Mesodermal cell (in vitro differentiated cells): Measurements from ENCODE around the gene BAG5.
"Not testable (repeated sequence)": the region's sequence is repeated elsewhere in the genome, so short reads cannot be mapped to it uniquely, and the experiment has no call there.

Experiments
- H3K27ac ChIP-seq: 2 replicates; pipeline ENCODE4 v1.7.0; 2013; ENCODE audit warnings: mild to moderate bottlenecking, low read depth, low read length, moderate library complexity; ENCODE audit not compliant: severe bottlenecking
- H3K36me3 ChIP-seq: 2 replicates; pipeline ENCODE4 v1.7.1; 2013; ENCODE audit warnings: mild to moderate bottlenecking, low read length, moderate library complexity; ENCODE audit not compliant: control insufficient read depth, insufficient read depth
- H3K4me1 ChIP-seq: one replicate; pipeline ENCODE4 v1.7.1; 2013; ENCODE audit warnings: mild to moderate bottlenecking, low read length; ENCODE audit not compliant: insufficient read depth, control insufficient read depth, poor library complexity, severe bottlenecking
- H3K4me3 ChIP-seq: 2 replicates; pipeline ENCODE4 v1.7.0; 2013; ENCODE audit warnings: low read length, control low read depth, mild to moderate bottlenecking; ENCODE audit not compliant: insufficient read depth, poor library complexity, severe bottlenecking; ENCODE audit errors: extremely low read depth
- H3K9me3 ChIP-seq: 2 replicates; pipeline ENCODE4 v1.7.1; 2013; ENCODE audit warnings: mild to moderate bottlenecking, low read length, moderate library complexity; ENCODE audit not compliant: control insufficient read depth
- WGBS, 2 experiments: methylation state at CpG; one replicate each; pipeline ENCODE4 v1.1.5; 2013; ENCODE audit warnings: missing lambda C conversion rate in 2 of 2; ENCODE audit not compliant: insufficient coverage in 2 of 2; 5-methylcytosine and 5-hydroxymethylcytosine counted together

BAG5 gene

DNA sequence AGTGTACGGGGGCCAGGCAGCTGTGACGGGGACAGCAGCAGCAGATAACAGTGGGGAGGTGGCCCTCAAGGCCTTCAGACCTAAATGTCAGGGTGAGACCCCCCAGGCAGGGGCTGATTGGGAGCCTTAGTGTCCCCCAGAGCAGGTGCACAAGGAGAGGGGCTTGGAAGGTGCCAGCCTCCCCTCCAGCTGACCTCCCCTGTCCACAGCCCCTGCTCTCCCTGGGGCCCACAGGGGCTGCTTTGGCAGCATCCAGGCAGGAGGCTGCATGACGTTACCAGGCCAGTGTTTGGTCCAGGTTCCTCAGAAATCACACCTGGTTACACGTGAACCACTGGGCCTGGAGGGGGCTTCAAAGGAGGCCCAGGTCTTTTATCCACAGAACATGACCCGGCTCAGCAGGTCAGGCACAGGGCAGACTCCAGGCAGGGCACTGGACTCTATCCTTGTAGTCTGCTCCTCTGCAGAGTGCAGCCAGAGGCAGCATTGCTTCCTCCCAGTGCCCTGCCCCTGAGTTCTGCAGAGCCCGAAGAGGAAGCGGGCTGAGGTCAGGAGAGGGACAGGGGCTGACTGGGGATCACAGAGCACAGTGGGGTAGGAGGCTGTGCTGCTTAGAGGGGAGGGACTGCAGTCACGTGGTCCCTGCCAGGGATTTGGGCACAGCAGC lies 36.1 kb downstream of the BAG5 start:
- peaks cover 6% of the 10 kb centered on the region for H3K36me3 ChIP-seq
- WGBS, 2 experiments: 78 to 86% methylated on average over 4 to 7 of the region's 8 CpGs
- H3K27ac ChIP-seq: no peak overlapping the region
- no peaks in the 10 kb centered on the region for H3K9me3 ChIP-seq
- H3K4me3 ChIP-seq: no peak overlapping the region
- H3K4me1 ChIP-seq: peaks cover 19% of the 10 kb centered on the region

GRCh38 chr14:103525430-103526246 lies 36.8 kb downstream of the BAG5 start:
- not testable (repeated sequence) for H3K9me3 ChIP-seq, H3K36me3 ChIP-seq, H3K27ac ChIP-seq, H3K4me3 ChIP-seq
- peaks cover 19% of the 10 kb centered on the region for H3K4me1 ChIP-seq
- 83 to 84% methylated on average over 10 of the region's 17 CpGs for WGBS, 2 experiments

GRCh38 chr14:103524002-103524935 lies 38.2 kb downstream of the BAG5 start:
- H3K4me1 ChIP-seq: peaks cover 28% of the 10 kb centered on the region
- 72 to 75% methylated on average over 10 to 11 of the region's 12 CpGs for WGBS, 2 experiments
- peaks cover 9% of the 10 kb centered on the region for H3K36me3 ChIP-seq
- H3K4me3 ChIP-seq: no peak overlapping the region
- H3K9me3 ChIP-seq: no peaks in the 10 kb centered on the region
- H3K27ac ChIP-seq: no peak overlapping the region

DNA sequence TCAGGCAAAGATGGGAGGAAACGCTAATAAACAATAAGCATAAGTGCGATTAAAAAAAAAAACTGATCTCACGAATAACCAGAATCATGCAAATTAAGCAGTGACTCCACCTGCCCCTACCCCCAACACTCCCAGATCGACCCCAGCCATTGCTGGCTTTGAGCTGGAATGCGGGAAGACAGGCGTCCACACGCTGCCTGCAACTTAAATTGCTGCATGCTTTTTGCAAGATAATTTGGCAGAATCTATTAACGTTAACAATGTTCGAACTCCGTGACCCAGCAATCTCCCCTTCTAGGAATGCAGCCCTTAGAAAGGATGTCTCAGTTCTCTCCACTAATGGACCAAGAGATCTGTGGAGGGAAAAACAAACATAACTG lies 38.9 kb downstream of the BAG5 start:
- H3K27ac ChIP-seq: no peak overlapping the region
- peaks cover 29% of the 10 kb centered on the region for H3K4me1 ChIP-seq
- 33 to 43% methylated on average over 8 of the region's 10 CpGs for WGBS, 2 experiments
- no peaks in the 10 kb centered on the region for H3K9me3 ChIP-seq
- H3K4me3 ChIP-seq: peak overlapping the region; percentile 39
- peaks cover 11% of the 10 kb centered on the region for H3K36me3 ChIP-seq

- no peak within 1 kb of the TSS for H3K27ac ChIP-seq
- H3K4me3 ChIP-seq: peak within 1 kb of the TSS; percentile 58
- peaks cover 22% of the 10 kb centered on the region for H3K4me1 ChIP-seq
- WGBS, 2 experiments: 0% methylated on average over 79 to 93 of the region's 107 CpGs
- H3K9me3 ChIP-seq: no peaks in the 10 kb centered on the region
- peaks cover 11% of the 10 kb centered on the region for H3K36me3 ChIP-seq
Measured at GRCh38 chr14:103522649-103523574, 39.5 kb downstream of the BAG5 start, which contains the start of gene CKB. TSS of gene CKB (minus strand) at chr14:103522830. CDS start at chr14:103522493, 337 bp downstream.

- H3K4me3 ChIP-seq: peak overlapping the region; percentile 58
- no peak overlapping the region for H3K27ac ChIP-seq
- H3K4me1 ChIP-seq: peaks cover 15% of the 10 kb centered on the region
- no peaks in the 10 kb centered on the region for H3K9me3 ChIP-seq
- peaks cover 11% of the 10 kb centered on the region for H3K36me3 ChIP-seq
- WGBS, 2 experiments: 0 to 1% methylated on average over 54 to 68 of the region's 74 CpGs
Measured at GRCh38 chr14:103521951-103522563, 40.4 kb downstream of the BAG5 start.

GRCh38 chr14:103521438-103521950 lies 41.0 kb downstream of the BAG5 start:
- H3K36me3 ChIP-seq: peaks cover 11% of the 10 kb centered on the region
- 1% methylated on average over 51 to 54 of the region's 77 CpGs for WGBS, 2 experiments

GRCh38 chr14:103520657-103521437 lies 41.6 kb downstream of the BAG5 start:
- H3K27ac ChIP-seq: no peak overlapping the region
- WGBS, 2 experiments: 15 to 17% methylated on average over 33 of the region's 66 CpGs
- peak overlapping the region; percentile 58 for H3K4me3 ChIP-seq
- peaks cover 11% of the 10 kb centered on the region for H3K36me3 ChIP-seq
- no peaks in the 10 kb centered on the region for H3K9me3 ChIP-seq
- peaks cover 15% of the 10 kb centered on the region for H3K4me1 ChIP-seq

More at GRCh38 chr14:103521438-103521950, 41.0 kb downstream of the BAG5 start:
- H3K27ac ChIP-seq: no peak overlapping the region
- no peaks in the 10 kb centered on the region for H3K9me3 ChIP-seq
- peak overlapping the region; percentile 58 for H3K4me3 ChIP-seq
- peaks cover 15% of the 10 kb centered on the region for H3K4me1 ChIP-seq

DNA sequence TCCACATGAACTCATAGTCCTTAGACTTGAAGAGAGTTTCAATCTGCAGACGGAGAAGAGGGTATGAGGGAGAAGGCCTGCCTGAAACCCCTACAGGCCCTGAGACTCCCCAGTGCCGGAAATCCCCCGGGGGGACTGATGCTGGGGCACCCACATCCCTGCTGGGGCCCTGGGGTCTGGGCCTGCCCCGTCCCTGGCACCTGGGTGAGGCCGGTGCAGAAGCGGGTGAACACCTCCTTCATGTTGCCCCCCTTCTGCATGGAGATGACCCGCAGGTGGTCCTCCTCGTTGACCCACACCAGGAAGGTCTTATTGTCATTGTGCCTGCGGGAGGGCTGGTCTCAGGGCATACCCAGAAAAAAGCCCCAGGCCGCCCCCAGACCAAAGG lies 42.2 kb downstream of the BAG5 start:
- no peak overlapping the region for H3K4me3 ChIP-seq
- H3K27ac ChIP-seq: no peak overlapping the region
- H3K9me3 ChIP-seq: no peaks in the 10 kb centered on the region
- WGBS, 2 experiments: 91 to 95% methylated on average over 10 of the region's 10 CpGs
- peaks cover 15% of the 10 kb centered on the region for H3K4me1 ChIP-seq
- peaks cover 11% of the 10 kb centered on the region for H3K36me3 ChIP-seq
